MM.1S (cell line): ENCODE measurements around the gene GALNTL6.

Experiments
- DNase-seq: peaks from one replicate; pipeline ENCODE4 v3.0.0-alpha.2; 2015
- H2AFZ ChIP-seq: fragments of 300-600 bp; sonication (generic); 2 replicates; pipeline ENCODE4 v1.6.0; 2016; ENCODE audit warnings: antibody characterized with exemption, low read length
- H3F3A ChIP-seq: fragments of 300-600 bp; sonication (generic); 2 replicates; pipeline ENCODE4 v1.6.1; 2016; ENCODE audit warnings: mild to moderate bottlenecking, antibody characterized with exemption, low read length, moderate library complexity, mixed read lengths; ENCODE audit not compliant: insufficient read depth
- H3K27ac ChIP-seq: fragments of 300-600 bp; sonication (generic); 2 replicates; pipeline ENCODE4 v1.5.1; 2016; ENCODE audit warnings: mild to moderate bottlenecking, low read length
- H3K27me3 ChIP-seq: fragments of 300-600 bp; sonication (generic); replicated peaks from 2 replicates; pipeline ENCODE4 v1.6.0; 2016; ENCODE audit warnings: low read length; ENCODE audit not compliant: insufficient read depth
- H3K36me3 ChIP-seq: fragments of 300-600 bp; sonication (generic); replicated peaks from 2 replicates; pipeline ENCODE4 v1.6.1; 2016; ENCODE audit warnings: mild to moderate bottlenecking, low read length, mixed read lengths; ENCODE audit not compliant: insufficient read depth
- H3K4me1 ChIP-seq: fragments of 300-600 bp; sonication (generic); 2 replicates; pipeline ENCODE4 v1.6.1; 2016; ENCODE audit warnings: low read length, mixed read lengths
- H3K4me2 ChIP-seq: fragments of 300-600 bp; sonication (generic); 2 replicates; pipeline ENCODE4 v1.6.0; 2016; ENCODE audit warnings: low read depth, low read length
- H3K4me3 ChIP-seq: fragments of 300-600 bp; sonication (generic); 2 replicates; pipeline ENCODE4 v1.5.1; 2016; ENCODE audit warnings: low read length, mixed read lengths
- H3K79me2 ChIP-seq: fragments of 300-600 bp; sonication (generic); 2 replicates; pipeline ENCODE4 v1.6.1; 2016; ENCODE audit warnings: mixed run types, low read length, mixed read lengths
- H3K9ac ChIP-seq: fragments of 300-600 bp; sonication (generic); 2 replicates; pipeline ENCODE4 v1.6.1; 2016; ENCODE audit warnings: low read length, mixed read lengths
- H3K9me2 ChIP-seq: fragments of 300-600 bp; sonication (generic); replicated peaks from 2 replicates; pipeline ENCODE4 v1.6.1; 2016; ENCODE audit warnings: mild to moderate bottlenecking, low read length, mixed read lengths; ENCODE audit not compliant: insufficient read depth
- H3K9me3 ChIP-seq: fragments of 300-600 bp; sonication (generic); replicated peaks from 2 replicates; pipeline ENCODE4 v1.6.1; 2016; ENCODE audit warnings: mild to moderate bottlenecking, low read length, mixed read lengths; ENCODE audit not compliant: insufficient read depth
- H4K20me1 ChIP-seq: fragments of 300-600 bp; sonication (generic); 2 replicates; pipeline ENCODE4 v1.6.1; 2016; ENCODE audit warnings: mild to moderate bottlenecking, low read length, moderate library complexity, mixed read lengths; ENCODE audit not compliant: insufficient read depth
- EZH2 ChIP-seq: fragments of 300-600 bp; sonication (generic); optimal IDR thresholded peaks from 2 replicates; pipeline ENCODE3; 2017; ENCODE audit warnings: low read depth, mild to moderate bottlenecking, antibody characterized with exemption, low read length, mixed read lengths
- EZH2phosphoT487 ChIP-seq: fragments of 300-600 bp; sonication (generic); IDR thresholded peaks from 2 replicates; pipeline ENCODE4 v1.6.1; 2018; ENCODE audit warnings: antibody characterized with exemption, low read length
- TF ChIP-seq, protein P1 (sequence below): fragments of 300-600 bp; sonication (generic); IDR thresholded peaks from 2 replicates; pipeline ENCODE4 v1.5.1; 2016; ENCODE audit warnings: antibody characterized with exemption, low read length, mixed read lengths

Gene GALNTL6

DNA sequence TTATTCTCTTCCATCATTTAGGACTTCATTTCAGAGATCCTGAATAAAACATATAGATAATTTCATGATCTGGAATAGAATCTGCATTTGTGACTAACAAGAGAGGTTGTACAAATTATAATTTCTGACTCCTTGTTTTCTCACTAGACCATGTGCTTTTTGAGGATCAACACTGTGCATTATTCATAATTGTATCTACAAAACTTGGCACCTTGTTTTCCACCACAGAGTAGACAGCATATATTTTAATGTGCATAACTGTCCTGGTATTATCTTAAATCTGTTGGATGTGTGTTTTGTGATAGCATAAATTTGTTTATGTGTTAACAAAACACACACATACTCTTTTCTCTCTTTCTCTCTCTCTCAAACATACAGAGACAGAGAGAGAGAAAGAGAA is 840.5 kb downstream of the GALNTL6 start:
- Histone ChIP-seq H3K9ac (no peak overlapping the region), H3K79me2 (no peaks in the 10 kb centered on the region), H3K36me3 (no peaks in the 10 kb centered on the region), H2AFZ (no peak overlapping the region), H3K27me3 (no peaks in the 10 kb centered on the region), H3K4me2 (no peak overlapping the region), H3K9me3 (no peaks in the 10 kb centered on the region), H3K4me1 (peaks cover 7% of the 10 kb centered on the region; the same call in 1 of the 2 replicates), H3K27ac (no peak overlapping the region), H3F3A (no peaks in the 10 kb centered on the region), H4K20me1 (no peaks in the 10 kb centered on the region), H3K9me2 (no peaks in the 10 kb centered on the region), H3K4me3 (no peak overlapping the region)
- no peak for DNase-seq
- TF ChIP-seq EZH2 (no peak), EZH2phosphoT487 (no peak)
- TF ChIP-seq, protein P1, sequence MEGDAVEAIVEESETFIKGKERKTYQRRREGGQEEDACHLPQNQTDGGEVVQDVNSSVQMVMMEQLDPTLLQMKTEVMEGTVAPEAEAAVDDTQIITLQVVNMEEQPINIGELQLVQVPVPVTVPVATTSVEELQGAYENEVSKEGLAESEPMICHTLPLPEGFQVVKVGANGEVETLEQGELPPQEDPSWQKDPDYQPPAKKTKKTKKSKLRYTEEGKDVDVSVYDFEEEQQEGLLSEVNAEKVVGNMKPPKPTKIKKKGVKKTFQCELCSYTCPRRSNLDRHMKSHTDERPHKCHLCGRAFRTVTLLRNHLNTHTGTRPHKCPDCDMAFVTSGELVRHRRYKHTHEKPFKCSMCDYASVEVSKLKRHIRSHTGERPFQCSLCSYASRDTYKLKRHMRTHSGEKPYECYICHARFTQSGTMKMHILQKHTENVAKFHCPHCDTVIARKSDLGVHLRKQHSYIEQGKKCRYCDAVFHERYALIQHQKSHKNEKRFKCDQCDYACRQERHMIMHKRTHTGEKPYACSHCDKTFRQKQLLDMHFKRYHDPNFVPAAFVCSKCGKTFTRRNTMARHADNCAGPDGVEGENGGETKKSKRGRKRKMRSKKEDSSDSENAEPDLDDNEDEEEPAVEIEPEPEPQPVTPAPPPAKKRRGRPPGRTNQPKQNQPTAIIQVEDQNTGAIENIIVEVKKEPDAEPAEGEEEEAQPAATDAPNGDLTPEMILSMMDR: no peak

DNA sequence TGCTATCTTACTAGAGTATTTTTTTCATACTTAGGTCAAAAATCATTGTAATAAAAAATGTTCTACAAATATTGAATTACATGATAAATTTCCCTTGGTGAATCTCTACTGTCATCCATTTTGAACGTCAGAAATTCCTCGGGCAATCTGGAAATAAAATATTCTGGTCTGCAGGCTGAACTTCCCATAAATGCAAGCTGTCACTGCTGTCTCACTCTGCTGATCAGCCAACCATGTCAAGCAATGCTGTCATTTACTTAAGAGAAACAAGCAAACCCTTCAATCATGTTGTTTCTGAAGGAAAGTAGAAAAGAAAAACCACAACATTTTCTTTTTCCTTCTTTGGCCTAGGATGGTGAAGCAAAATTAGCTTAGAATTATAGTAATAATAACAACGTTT is 841.3 kb downstream of the GALNTL6 start:
- Histone ChIP-seq H3K36me3 (no peaks in the 10 kb centered on the region), H3K9me3 (no peaks in the 10 kb centered on the region), H3K4me1 (no peaks in the 10 kb centered on the region), H3K4me2 (no peak overlapping the region), H2AFZ (no peak overlapping the region), H4K20me1 (no peaks in the 10 kb centered on the region), H3F3A (no peaks in the 10 kb centered on the region), H3K79me2 (no peaks in the 10 kb centered on the region), H3K9me2 (no peaks in the 10 kb centered on the region), H3K27ac (no peak overlapping the region), H3K4me3 (no peak overlapping the region), H3K9ac (no peak overlapping the region), H3K27me3 (no peaks in the 10 kb centered on the region)
- no peak for TF ChIP-seq EZH2
- TF ChIP-seq EZH2phosphoT487: no peak
- TF ChIP-seq, protein P1: no peak
- no peak for DNase-seq

DNA sequence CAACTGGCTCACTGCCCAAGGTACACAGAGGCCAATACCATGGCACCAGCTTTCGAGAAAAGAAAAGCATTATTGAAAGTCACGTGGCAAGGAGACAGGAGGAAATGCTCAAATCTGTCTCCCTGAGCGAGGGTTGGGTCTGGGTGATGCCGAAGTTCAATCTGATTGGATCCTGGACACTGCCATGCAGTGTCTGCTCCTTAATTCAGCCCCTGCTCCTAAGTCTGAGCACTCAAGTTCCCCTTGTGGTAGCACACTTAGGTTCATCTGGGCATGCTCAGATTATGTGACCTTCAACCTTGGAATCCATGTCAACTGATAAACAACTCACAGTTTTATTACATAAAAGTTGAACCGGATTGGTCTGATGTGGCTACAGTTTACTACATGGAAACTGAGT is 842.9 kb downstream of the GALNTL6 start:
- H2AFZ ChIP-seq: no peak overlapping the region
- TF ChIP-seq, protein P1: no peak
- TF ChIP-seq EZH2phosphoT487: no peak
- TF ChIP-seq EZH2: no peak

More for the DNA sequence above, 842.9 kb downstream of the GALNTL6 start:
- H3F3A ChIP-seq: no peaks in the 10 kb centered on the region
- H3K4me2 ChIP-seq: no peak overlapping the region
- no peak overlapping the region for H3K4me3 ChIP-seq
- no peak overlapping the region for H3K9ac ChIP-seq
- no peaks in the 10 kb centered on the region for H3K9me2 ChIP-seq
- no peak for DNase-seq
- no peaks in the 10 kb centered on the region for H3K4me1 ChIP-seq
- H3K27me3 ChIP-seq: no peaks in the 10 kb centered on the region
- H3K9me3 ChIP-seq: no peaks in the 10 kb centered on the region
- no peak overlapping the region for H3K27ac ChIP-seq
- H3K79me2 ChIP-seq: no peaks in the 10 kb centered on the region
- H3K36me3 ChIP-seq: no peaks in the 10 kb centered on the region
- no peaks in the 10 kb centered on the region for H4K20me1 ChIP-seq
